ENCODE measurements around the gene MPV17L2.
A peak's percentile ranks its signal among the peaks of the same experiment; 100 is the strongest.
"Not testable (repeated sequence)": the region's sequence is repeated elsewhere in the genome, so short reads cannot be mapped to it uniquely, and the experiment has no call there.

Gene MPV17L2

GRCh38 chr19:18193388-18194180 lies 566 bp downstream of the MPV17L2 start:
- DNase-seq = no peak

DNA sequence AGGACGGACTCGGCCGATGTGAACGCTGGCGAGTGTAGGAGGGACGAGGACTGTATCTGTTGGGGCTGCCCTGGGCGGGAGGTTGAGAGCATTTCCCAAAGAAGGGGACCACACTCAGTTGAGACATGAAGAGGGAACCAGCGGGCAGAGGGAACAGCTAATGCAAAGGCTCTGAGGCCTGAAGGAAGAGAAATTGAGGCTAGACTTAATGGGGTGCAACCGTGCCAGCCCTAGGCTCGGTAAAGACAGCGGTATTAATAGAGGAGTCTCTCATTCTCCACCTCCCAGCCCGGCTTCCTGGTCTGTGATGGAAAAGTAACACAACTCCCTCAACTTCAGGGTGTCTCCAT lies 1.1 kb downstream of the MPV17L2 start:
- DNase-seq = no peak

GRCh38 chr19:18194554-18195238 lies 1.7 kb downstream of the MPV17L2 start:
- peak in 2 of 5 donors; percentile 17 to 22 for DNase-seq

GRCh38 chr19:18196511-18196845 lies 3.5 kb downstream of the MPV17L2 start:
- no peak for DNase-seq

DNA sequence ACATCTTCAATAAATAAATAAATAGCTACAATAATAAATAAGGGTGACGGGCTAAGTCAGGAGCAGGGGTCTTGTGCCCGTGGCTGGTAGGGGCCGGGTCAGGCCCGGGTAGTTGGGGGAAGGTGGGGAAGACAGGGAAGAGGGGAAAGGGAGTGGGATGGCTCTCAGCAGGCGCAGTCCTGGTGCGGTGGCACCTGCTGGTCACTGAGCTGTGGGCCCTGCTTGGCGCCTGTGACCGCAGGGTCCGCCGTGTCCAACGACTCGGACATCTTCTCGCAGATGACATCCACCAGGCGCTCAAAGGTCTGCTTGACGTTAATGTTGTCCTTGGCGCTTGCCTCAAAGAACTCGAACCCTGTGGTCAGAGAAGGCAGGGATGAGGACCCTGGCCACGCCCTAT lies 4.3 kb downstream of the MPV17L2 start:
- no peak for DNase-seq

DNA sequence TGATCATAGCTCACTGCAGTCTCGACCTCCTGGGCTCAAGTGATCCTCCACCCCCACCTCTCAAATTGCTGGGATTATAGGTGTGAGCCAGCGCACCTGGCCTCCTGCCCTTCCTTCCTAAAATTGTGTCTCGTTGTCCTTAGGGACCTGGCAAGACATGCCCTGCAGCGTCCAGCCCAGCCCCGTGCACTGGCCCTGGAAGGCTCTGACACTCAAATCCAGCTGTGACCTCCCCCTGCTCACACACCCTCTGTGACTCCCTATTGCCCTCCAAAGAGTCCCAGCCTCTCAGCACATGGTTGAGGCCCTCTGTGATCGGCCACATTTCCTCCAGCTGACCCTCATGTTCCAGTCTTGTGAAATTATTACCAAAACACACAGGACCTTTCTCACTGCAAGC lies 4.9 kb downstream of the MPV17L2 start:
- no peak for DNase-seq

- DNase-seq = no peak
These were observed 5.4 kb downstream of the MPV17L2 start for GRCh38 chr19:18198374-18198773.

GRCh38 chr19:18202397-18202777 lies 9.4 kb downstream of the MPV17L2 start:
- DNase-seq = no peak

DNA sequence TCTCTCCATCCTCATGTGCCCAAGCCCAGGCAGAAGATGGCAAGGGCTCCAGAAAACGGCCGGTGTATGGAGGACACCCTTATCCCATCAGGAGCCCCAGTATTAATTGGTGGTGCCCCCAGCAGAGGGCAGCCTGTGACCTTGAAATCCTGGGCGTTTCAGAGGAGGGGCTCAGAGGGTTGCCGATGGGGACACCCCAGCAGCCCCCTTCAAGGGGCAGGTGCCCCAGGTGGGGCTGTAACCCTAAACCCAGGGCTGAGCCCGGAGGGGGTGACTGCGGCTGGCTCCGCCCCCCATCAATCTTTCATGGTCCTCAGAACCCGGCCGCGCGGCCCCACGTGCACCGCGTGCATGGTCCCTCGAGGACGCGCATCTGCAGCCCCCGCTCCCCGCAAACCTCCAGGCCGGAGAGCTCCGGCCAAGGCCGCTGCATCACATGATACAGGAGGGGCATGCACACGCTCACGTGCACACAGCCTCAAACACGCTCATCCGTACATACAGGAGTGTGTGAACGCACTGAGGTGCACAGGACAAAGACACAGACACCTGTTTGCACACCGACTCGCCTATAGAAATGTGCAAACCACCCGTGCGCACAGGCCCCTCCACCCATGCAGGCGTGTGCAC lies 9.9 kb downstream of the MPV17L2 start:
- DNase-seq = no peak

GRCh38 chr19:18203408-18203862 lies 10.4 kb downstream of the MPV17L2 start:
- DNase-seq = peak in 2 of 5 donors; percentile 48 to 68

DNA sequence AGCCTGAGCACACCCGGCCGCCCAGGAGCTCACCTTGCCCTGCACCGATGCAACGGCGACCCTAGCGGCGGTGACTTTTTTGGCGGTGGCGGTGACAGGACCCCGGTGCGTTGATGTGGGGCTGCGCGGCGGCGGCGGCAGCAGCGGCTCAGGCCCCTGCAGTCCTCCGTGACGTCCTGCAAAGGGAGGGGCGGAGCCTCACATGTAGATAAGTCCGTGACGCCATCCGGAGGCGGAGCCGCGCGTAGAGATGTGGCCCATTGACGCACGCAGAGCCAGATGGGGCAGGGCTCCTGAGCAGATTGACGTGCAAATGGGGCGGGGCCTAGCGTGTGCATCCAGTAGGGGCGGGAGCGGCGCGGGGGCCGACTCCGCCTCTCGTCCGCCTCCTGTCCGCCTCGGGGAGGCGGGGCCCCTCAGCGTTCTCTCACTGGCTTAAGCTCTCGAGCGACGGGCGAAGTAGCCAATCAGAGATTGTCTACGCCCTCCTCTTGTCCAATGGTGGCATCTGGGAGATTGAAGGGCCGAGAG lies 10.9 kb downstream of the MPV17L2 start, which contains the start of gene RAB3A:
Gene RAB3A (minus strand): TSS at position 180 of the 531 bp plus-strand sequence. CDS start 1,302 bp downstream, outside the sequence.
- peak; percentile 99 to 100 (median 100) for DNase-seq

- peak in 1 of 5 donors; percentile 27 for DNase-seq
These were observed 11.6 kb downstream of the MPV17L2 start for GRCh38 chr19:18204394-18205199.

DNA sequence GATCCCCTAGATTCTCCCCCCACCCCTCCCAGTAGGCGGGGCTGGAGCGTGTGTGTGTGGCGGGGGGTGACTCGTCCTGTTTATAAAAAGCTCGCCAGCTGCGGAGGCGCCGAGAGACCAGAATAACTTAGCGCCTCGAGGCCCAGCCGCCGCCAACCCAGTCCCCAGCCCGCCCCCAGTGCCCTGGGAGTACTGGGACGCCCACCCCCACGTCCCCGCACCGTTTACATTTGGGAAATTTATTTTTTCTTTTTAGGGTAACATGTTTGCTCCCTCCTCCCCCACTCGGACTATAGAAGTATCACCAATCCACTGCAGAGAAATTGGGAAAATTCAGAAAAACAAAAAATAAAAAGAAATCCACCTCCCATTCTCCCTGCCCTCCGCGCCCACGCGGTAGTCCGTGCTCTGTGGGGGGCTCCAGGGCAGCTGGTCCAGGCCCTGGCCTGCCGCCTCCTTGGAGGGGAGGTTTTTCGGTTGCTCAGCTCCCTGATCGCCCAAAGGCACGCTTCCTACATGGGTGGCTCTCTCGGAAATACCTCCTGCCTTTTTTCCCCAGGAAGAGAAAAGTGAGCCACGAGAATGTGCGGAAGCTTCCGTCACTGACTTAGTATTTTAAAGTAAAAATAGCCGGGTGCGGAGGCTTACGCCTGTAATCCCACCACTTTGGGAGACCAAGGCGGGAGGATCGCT lies 12.3 kb downstream of the MPV17L2 start:
- DNase-seq = peak in 3 of 5 donors; percentile 33 to 52 (median 39)

- DNase-seq = no peak
These were observed 13.0 kb downstream of the MPV17L2 start for GRCh38 chr19:18206018-18206417.

DNA sequence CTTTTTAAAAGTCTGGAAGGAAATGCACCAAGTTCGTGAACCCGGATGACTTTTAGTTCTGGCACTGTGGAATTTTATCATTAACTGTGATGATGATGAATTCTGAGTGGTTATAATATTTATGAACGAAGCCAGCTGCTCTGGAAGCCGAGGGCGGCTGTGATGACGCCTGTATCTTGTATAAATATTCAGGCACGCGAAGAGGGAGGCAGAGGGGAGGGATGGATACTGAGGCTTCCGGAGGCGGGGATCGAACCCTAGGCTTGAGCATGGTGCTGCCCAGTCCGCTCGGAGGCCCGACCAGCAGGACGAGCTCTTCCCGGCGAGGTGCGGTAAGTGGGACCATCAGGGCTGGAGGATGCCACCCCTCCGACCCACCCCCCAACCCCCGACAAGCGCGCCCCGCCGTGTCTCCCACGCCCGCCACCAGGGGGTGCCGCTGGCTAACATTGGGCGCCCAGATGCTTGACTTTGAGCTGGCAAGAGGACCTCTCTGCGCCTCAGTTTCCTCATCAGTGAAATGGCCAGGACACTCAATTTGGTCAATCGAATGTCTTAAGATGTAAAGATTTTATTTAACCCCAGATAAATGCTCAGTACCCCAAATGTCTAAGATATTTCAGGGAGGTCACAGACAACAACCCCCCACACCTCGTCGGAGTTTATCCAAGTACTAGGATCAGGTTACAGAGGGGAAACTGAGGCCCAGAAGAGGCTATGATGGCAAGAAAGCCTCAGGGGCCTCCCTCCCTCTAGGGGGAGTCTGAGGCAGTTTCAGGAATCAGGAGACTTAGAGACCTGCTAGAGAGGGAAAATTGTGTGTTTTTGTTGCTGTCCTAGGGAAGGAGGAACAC lies 15.3 kb downstream of the MPV17L2 start:
- peak in 2 of 5 donors; percentile 43 to 44 for DNase-seq

DNA sequence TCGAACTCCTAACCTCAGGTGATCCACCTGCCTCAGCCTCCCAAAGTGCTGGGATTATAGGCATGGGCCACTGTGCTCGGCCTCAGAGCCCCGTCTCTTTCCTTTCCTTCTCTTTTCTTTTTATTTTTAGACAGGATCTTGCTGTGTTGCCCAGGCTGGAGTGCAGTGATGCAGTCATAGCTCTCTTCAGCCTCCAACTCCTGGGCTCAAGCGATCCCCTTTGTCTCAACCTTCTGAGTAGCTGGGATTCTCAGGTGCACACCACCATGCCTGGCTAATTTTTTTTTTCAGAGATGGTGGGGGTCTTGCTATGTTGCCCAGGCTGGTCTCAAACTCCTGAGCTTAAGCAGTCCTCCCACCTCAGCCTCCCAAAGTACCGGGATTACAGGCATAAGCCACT lies 16.9 kb downstream of the MPV17L2 start:
- DNase-seq = not testable (repeated sequence)

DNA sequence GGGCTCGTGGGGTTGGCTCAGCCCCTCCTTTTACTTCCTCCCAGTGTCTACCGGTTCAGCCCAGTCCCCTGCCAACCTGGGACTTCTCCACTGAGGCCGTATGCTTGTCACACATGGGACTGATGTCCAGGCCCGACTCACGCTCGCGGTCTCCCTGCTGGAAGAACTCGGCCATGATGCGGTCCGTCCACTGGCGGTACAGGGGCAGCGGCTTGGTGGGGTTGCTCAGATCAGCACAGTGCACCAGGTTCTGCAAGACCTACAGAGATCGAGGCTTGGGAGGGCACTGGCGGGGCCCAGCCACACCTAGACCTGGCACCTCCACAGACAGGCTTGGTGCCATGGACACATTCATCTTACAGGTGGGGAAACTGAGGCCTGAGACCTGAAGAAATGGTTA lies 18.7 kb downstream of the MPV17L2 start:
- DNase-seq = no peak

DNA sequence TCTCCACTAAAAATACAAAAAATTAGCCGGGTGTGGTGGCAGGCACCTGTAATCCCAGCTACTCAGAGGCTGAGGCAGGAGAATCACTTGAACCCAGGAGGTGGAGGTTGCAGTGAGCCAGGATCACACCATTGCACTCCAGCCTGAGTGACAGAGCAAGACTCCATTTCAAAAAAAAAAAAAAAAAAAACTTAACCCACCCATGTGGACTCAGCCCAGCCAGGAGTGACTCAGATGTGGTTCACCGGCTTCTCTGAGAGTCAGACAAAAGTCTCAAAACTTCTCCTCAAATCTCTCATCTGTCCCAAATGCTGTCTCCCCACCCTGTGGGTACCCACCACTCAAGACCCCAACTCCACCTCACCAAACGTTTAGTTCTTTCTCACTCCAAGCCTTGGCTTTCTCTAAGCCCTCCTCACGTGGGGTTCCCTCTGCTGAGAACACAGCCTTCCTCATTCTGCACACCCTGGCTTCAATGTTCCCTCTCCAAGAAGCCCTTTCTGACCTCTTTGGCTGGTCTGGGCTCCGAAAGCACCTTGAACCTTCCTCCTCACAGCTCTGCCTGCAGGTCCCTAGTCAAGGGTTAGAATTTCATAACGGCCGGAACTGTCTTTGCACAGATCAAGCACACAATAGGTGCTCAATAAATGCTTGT lies 21.9 kb downstream of the MPV17L2 start:
- DNase-seq = no peak

- no peak for DNase-seq
These were observed 23.8 kb downstream of the MPV17L2 start for GRCh38 chr19:18216789-18217188.

GRCh38 chr19:18218159-18218558 lies 25.1 kb downstream of the MPV17L2 start:
- no peak for DNase-seq
